PC-9 (cell line): ENCODE measurements around the gene MYLK.

Experiments used
- EZH2 ChIP-seq: fragments of 200-600 bp; sonication (generic); IDR thresholded peaks from 2 replicates; pipeline ENCODE4 v1.8.0; 2017; ENCODE audit warnings: antibody characterized with exemption, low read depth
- TF ChIP-seq, protein P1 (sequence below): fragments of 200-600 bp; sonication (generic); conservative IDR thresholded peaks from 2 replicates; pipeline ENCODE4 v1.6.1; 2017; ENCODE audit warnings: mixed run types, antibody characterized with exemption, mild to moderate bottlenecking, moderate library complexity

DNA sequence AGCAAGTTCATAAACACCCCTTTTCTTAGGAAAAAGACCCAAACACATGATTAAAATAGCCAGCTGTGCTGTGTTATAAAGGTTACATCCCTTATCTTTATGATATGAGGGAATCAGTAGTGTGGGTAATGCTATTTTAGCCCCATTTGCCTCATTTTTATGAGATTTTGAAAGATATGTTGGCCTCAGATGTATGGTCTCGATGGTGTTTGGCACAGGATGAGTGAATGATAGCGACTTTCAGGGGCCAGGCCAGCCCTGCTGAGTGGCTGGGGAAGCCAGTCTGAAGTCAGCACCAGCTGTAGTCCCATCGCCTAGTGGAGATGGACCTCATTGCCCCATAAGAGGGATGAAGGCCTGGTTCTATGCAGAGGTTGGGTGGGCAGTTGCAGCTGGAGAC lies 194.3 kb downstream of the MYLK start:
- no peak for TF ChIP-seq EZH2
- TF ChIP-seq, protein P1, sequence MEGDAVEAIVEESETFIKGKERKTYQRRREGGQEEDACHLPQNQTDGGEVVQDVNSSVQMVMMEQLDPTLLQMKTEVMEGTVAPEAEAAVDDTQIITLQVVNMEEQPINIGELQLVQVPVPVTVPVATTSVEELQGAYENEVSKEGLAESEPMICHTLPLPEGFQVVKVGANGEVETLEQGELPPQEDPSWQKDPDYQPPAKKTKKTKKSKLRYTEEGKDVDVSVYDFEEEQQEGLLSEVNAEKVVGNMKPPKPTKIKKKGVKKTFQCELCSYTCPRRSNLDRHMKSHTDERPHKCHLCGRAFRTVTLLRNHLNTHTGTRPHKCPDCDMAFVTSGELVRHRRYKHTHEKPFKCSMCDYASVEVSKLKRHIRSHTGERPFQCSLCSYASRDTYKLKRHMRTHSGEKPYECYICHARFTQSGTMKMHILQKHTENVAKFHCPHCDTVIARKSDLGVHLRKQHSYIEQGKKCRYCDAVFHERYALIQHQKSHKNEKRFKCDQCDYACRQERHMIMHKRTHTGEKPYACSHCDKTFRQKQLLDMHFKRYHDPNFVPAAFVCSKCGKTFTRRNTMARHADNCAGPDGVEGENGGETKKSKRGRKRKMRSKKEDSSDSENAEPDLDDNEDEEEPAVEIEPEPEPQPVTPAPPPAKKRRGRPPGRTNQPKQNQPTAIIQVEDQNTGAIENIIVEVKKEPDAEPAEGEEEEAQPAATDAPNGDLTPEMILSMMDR: no peak
